ENCODE results near the gene ADGRD1. TPM values are rescaled to one million over a fixed set of nuclear protein-coding genes. Genes with fewer than 3 reads are reported as not detected.

ADGRD1 gene
- polyA plus RNA-seq, 4 donors: 14.9 to 19.3 (median 18.1) TPM

DNA sequence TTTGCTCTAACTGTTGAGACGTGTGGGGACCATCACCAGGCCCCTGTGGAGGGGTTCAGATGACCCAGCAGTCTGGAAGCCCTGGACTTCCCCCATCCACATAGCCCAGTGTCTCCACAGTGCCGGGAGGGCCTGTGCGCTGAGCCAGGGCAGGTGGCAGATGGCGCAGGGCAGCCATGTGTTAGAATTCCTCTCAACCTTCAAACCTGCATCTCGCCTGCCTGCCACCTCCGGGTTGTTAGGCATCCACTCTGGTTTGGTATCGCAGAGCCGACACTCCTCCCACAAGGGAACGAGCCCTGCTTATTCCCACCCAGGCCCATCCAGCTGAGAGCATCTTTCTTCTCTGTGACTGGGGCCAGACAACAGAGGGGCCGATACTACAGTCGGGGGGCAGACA lies 84.5 kb downstream of the ADGRD1 start:
- no peak for DNase-seq (ENCODE audit: low read depth in 4 of 4, low spot score in 3 of 4)

DNA sequence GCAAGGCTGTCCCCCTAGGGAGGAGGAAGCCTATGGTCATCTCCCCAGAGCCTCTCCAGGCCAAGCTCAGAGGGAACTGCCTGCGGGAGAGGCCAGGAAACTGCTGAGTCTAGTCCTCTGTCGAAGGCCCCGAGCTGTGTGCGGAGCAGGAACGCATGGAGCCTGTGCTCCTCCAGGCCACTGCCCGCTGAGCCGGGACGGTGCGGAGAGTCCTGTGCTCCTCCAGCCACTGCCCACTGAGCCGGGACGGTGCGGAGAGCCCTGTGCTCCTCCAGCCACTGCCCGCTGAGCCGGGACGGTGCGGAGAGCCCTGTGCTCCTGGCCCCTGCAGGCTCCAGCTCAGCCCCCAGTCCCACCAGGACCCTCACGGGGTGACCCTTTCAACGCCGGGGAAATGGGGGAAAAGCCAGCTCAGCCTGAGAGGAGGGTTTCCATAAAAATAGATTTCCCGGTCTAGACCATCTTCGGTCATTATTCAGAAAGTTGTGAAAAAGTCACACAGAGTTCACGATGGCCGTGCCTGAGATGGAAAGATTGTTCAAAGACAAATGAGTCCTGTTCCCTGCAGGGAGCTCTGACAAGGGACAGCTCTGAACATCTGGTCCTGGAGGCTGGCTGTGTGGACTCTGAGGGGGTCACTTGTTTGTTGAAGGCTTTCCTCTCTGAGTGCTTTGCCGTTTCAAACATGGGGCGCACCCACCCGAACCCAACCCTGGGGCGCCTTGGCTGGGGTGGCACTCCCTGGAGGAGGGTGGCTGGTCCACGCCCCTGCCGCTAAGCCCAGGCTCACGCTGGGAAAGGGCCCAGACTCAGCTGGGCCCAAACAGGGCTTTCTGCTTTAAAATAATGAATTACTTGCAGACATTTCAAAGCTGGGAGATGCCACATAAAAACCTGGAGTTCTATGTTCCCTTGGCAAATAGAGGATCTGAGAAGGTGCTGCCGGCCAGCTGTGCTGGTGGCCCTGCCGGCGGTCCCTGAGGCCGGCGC lies 85.5 kb downstream of the ADGRD1 start:
- DNase-seq (ENCODE audit: low read depth in 4 of 4, low spot score in 3 of 4): no peak

GRCh38 chr12:131040491-131040890 lies 86.8 kb downstream of the ADGRD1 start:
- no peak for DNase-seq (ENCODE audit: low read depth in 4 of 4, low spot score in 3 of 4)

DNA sequence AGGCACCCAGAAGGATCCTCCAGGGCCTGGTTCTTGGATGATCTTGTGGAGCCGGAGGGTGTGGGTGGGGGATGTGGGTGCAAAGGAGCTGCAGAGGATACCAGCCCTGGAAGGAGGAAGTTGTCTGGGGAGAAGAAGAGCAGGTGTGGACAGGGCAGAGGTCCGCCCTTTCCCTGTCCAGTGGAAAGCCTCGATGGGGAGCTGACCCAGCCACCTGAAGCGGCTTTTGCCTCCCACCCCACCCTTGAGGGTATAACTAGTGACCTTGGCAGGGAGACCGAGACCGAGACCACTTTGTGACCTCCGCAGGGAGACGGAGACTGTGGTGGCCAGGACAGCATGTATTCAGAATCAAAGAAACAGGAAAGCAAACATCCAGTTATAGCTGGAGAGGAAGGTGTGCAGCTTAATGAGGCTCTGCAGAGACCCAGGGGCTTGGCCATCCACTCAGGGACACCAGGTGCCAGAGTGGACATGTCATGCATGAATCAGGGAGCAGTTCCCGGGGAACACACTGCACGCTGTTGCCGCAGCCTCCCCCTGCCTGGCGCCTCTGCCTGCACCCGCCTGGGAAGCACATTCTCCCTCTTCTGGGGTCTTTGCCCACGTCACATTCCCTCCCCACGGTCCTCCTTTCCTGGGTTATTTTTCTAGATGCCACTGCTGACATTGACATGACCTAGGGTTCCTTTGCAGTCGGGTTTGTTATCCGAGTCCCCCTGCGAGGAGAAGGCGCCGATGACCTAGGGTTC lies 87.7 kb downstream of the ADGRD1 start:
- no peak for DNase-seq (ENCODE audit: low read depth in 4 of 4, low spot score in 3 of 4)

DNA sequence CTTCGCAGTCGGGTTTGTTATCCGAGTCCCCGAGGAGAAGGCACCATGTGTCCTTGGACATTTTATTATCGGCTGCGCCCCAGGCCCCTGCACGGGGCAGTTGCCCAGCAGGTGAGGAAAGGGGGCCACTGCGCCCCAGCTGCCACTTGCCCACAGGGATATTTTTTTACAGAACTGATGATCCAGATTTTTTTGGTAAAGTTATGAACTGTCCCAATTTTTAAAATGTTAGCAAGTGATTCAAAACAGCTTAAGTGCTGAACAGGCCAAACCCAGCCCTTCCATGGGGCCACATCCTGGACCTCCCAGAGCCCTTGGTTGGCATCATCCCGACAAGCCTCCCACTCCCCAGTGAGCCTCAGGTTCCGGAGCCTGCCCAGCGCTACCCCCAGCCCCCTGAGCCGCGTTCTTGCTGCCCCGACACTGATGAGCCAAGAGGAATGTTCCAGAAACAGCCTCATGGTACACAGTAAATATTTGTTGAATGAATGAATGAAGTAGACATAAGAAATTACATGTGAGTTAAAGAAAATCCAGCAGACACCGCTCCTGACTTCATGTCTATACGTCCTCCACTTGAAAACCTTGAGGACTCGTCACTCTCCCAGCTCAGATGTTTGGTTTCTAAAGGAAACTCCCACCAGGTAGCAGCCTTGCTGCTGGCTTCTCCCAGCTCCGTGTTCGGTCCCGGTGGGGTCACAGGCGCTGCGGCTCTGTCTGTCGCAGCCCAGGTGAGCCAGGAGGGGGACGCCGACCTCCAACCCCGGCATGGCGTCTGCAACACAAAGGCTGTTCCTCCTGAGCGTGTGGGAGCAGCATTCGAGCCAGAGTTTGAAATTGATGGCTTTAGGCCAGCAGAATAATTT lies 88.5 kb downstream of the ADGRD1 start:
- no peak for DNase-seq (ENCODE audit: low read depth in 4 of 4, low spot score in 3 of 4)

GRCh38 chr12:131042834-131043245 lies 89.1 kb downstream of the ADGRD1 start:
- no peak for DNase-seq (ENCODE audit: low read depth in 4 of 4, low spot score in 3 of 4)

DNA sequence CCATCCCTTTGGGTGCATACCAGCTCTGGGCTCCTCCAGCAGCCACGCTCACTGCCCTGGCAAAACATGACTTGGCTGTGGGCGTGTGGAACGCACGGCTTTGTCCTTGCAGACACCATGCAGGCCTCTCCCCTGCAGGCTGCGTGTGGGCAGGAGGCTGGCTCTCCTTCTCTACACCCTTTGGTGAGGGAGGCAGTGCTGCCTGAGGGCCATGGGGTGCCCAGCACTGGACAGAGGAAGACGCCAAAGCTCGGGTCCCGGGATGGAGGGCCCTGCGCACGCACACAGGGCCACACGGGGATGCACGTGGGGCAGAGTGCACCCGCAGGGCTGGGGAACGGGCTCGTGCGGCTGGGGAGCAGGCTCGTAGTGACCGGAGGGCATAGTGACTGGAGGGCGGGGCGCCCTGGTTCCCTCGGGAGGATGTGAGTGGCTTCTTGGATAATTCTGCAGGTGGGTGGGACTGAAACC lies 89.7 kb downstream of the ADGRD1 start:
- DNase-seq (ENCODE audit: low read depth in 4 of 4, low spot score in 3 of 4): no peak

- DNase-seq (ENCODE audit: low read depth in 4 of 4, low spot score in 3 of 4): no peak
Observed at GRCh38 chr12:131044136-131044535, 90.4 kb downstream of the ADGRD1 start.

DNA sequence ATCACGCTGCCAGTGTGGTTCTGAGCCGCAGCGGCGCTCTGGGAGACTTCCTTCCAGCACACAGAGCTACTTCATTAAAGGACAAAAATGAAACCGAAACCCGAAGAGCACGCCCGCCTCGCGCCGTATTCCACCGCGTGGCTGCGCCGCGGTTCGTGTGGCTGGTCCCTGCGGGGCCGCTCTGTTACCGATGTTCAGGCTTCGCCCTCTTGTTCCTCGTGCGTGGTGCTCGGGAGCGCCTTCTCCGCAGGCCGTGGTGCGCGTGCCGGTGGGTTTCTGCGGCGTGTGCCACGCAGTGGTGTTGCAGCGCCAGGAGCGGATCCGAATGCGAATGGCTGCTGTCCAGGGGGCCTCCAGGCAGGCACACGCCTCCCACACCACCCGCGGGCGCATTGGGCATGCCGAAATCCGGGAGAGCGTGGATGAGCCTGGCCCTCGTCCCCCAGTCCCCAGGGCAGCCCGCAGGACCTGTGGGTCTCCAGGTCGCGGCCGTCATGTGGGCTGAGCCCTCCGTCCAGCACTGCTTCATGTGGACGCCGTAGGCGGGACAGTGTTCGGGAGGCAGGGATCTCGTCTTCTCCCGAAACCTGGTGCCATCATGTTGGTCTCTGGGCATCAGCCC lies 91.2 kb downstream of the ADGRD1 start:
- DNase-seq (ENCODE audit: low read depth in 4 of 4, low spot score in 3 of 4): no peak

DNA sequence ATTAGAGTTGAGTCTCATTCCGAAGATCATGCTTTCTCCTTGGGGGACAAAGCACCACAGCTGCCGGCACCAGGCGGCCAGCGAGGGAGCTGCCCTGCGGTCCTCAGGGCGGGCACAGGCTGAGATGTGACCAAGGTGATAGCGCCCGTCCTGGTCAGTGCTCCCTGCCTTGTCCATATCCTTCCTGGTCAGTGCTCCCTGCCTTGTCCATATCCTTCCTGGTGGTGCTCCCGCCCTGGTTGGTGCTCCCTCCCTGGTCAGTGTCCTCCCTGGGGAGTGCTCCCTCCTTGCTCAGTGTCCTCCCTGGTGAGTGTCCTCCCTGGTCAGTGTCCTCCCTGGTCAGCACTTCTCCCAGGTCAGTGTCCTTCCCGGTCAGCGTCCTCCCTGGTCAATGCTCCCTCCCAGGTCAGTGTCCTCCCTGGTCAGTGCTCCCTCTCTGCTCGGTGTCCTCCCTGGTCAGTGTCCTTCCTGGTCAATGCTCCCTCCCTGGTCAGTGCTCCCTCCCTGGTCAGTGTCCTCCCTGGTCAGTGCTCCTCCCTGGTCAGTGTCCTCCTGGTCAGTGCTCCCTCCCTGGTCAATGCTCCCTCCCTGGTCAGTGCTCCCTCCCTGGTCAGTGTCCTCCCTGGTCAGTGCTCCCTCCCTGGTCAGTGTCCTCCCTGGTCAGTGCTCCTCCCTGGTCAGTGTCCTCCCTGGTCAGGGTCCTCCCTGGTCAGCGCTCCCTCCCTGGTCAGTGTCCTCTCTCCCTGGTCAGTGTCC lies 92.2 kb downstream of the ADGRD1 start:
- no peak for DNase-seq (ENCODE audit: low read depth in 4 of 4, low spot score in 3 of 4)

DNA sequence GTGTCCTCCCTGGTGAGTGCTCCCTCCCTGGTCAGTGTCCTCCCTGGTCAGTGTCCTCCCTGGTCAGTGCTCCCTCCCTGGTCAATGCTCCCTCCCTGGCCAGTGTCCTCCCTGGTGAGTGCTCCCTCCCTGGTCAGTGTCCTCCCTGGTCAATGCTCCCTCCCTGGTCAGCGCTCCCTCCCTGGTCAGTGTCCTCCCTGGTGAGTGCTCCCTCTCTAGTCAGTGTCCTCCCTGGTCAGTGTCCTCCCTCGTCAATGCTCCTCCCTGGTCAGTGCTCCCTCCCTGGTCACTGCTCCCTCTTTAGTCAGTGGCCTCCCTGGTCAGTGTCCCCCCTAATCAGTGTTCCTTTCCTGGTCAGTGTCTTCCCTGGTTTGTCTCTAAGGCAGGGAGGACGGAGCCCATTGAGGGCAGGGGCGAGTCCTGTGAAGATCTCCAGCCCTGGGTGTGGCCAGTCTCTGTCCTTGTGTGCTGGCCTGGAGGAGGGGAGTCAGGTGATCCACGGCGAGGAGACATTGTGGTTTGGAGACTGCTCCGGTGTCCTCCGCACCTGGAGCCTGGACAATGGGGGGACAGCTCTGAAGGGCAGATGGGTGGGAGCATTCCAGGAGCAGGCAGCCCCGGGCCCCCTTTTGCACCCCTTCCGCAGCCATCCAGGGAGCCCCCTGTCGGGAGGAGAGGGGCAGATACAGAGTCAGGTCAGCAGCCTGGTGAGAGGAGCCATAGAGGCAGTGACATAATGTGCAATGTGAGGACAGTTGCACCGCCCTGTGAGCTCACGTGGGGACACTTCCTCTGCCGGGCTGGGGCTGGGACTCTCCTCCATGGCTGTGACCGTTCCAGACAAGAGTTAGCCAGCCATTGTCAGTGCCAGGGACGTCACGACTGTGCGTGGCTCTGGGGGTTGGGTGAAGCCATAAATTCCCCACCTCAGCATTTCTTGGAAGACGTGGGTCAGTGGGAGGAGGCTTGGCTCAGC lies 93.4 kb downstream of the ADGRD1 start:
- no peak for DNase-seq (ENCODE audit: low read depth in 4 of 4, low spot score in 3 of 4)

DNA sequence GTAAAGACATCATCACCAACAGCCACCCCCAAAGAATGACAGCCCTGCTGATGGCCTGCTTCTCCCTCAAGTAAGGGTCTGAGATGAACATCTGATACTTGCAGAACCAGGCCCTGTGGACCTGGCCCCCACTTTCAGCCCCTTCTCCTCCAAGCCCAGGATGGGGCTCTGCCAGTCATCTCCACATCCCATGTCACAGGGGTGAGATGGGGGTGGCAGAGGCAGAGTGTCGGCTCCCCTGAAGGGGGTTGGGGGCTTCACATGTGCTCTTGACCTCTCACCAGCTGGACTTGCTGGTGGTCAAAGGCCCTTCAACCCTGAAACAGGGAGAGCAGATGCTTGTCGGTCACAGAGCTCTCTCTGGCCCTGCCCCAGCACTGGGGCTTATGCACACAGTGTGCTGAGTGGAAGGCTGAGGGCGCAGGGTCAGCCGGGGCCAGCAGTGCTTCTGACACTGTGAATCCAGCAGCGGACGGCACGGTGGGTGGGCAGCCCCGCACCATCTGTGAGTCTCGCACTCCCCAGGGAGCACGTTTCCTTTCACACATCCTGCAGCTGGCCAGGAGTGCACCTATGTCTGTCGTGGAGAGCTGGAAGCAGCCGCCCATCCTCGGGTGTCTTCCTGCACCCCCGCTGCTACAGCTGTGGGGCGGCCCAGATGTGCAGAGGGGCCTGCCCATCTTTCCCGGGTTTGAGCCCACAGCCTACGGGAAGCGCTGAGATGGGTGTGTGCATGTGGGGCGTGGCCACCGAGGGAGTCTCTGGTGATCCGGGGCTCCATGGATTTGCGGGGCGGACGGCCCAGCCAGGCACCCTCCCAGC lies 94.3 kb downstream of the ADGRD1 start:
- no peak for DNase-seq (ENCODE audit: low read depth in 4 of 4, low spot score in 3 of 4)

DNA sequence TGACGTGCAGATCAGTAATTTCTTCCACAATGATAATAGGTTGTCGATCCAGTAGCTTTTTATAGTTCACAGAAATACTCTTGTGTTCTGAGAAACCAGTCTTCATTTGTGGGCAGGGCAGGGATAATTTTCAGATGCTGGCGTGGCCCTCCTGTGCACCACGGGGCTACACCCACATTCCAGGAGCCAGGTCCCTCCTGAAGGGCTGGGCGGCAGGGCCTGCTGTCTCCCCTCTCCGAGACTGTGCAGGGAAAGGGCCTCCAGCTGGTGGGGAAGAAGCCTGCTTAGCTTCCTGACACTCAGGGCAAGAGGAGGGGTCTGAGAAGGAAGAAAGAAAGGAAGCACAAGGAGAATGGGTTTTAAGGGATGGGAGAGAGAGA lies 94.9 kb downstream of the ADGRD1 start:
- DNase-seq (ENCODE audit: low read depth in 4 of 4, low spot score in 3 of 4): no peak

- no peak for DNase-seq (ENCODE audit: low read depth in 4 of 4, low spot score in 3 of 4)
Observed at GRCh38 chr12:131049002-131049401, 95.3 kb downstream of the ADGRD1 start.

- DNase-seq (ENCODE audit: low read depth in 4 of 4, low spot score in 3 of 4): no peak
Observed at GRCh38 chr12:131049549-131050339, 96.0 kb downstream of the ADGRD1 start.

GRCh38 chr12:131050463-131051154 lies 96.9 kb downstream of the ADGRD1 start:
- no peak for DNase-seq (ENCODE audit: low read depth in 4 of 4, low spot score in 3 of 4)
